HEK293 (cell line): ENCODE measurements around the gene LRRC37A3.

Experiments
- CTCF ChIA-PET: fragments of 350-600 bp; formaldehyde crosslinking; extraction: SDS; loops from one replicate; lab custom pipeline; 2021; ENCODE audit warnings: antibody characterized with exemption; lab: Yijun Ruan, JAX
- POLR2A ChIA-PET: fragments of 300-600 bp; formaldehyde crosslinking; extraction: SDS; loops from one replicate; lab custom pipeline; 2020; ENCODE audit warnings: antibody characterized with exemption, inconsistent platforms; lab: Yijun Ruan, JAX
- H3K27ac ChIP-seq: fragments of 200-500 bp; sonication (Bioruptor generic); 2 replicates; pipeline ENCODE4 v1.5.1; 2014; ENCODE audit warnings: low read depth, low read length, control low read depth, inconsistent platforms; ENCODE audit errors: extremely low read depth
- H3K36me3 ChIP-seq, 2 experiments: fragments of 200-500 bp in 1 of 2; sonication (Bioruptor generic) in 1 of 2; 1 replicate in 1 of 2; 2 replicates in 1 of 2; pipeline ENCODE4 v1.5.1; 2014 to 2017; ENCODE audit warnings: inconsistent platforms in 2 of 2, low read length in 2 of 2; ENCODE audit not compliant: control insufficient read depth in 2 of 2, insufficient read depth in 1 of 2
- H3K4me1 ChIP-seq: fragments of 200-500 bp; sonication (Bioruptor generic); 2 replicates; pipeline ENCODE4 v1.5.1; 2014; ENCODE audit warnings: mild to moderate bottlenecking, low read length, inconsistent platforms; ENCODE audit not compliant: control insufficient read depth, insufficient read depth
- H3K4me3 ChIP-seq: 2 replicates; pipeline ENCODE4 v1.5.1; 2011; ENCODE audit warnings: low read depth, mild to moderate bottlenecking, control low read depth, low read length, moderate library complexity
- H3K9me3 ChIP-seq: fragments of 200-500 bp; sonication (Bioruptor generic); 2 replicates; pipeline ENCODE4 v1.5.1; 2014; ENCODE audit warnings: low read depth, low read length, inconsistent platforms; ENCODE audit not compliant: control insufficient read depth, insufficient read depth
- EGR2 ChIP-seq: fragments of 450-650 bp; formaldehyde crosslinking; IDR thresholded peaks from 2 replicates; pipeline ENCODE4 v1.5.1; 2016; ENCODE audit warnings: low read depth, missing biosample characterization, missing genetic modification characterization
- KLF7 ChIP-seq: fragments of 450-650 bp; formaldehyde crosslinking; IDR thresholded peaks from 2 replicates; pipeline ENCODE4 v1.5.1; 2016; ENCODE audit warnings: missing biosample characterization, missing genetic modification characterization, borderline replicate concordance
- MYNN ChIP-seq: fragments of 450-650 bp; formaldehyde crosslinking; IDR thresholded peaks from 2 replicates; pipeline ENCODE4 v1.5.1; 2016; ENCODE audit warnings: missing biosample characterization, missing genetic modification characterization, borderline replicate concordance
- PRDM1 ChIP-seq: fragments of 450-650 bp; formaldehyde crosslinking; IDR thresholded peaks from 2 replicates; pipeline ENCODE4; 2016; ENCODE audit warnings: missing biosample characterization, missing genetic modification characterization
- ZBTB1 ChIP-seq: fragments of 450-650 bp; formaldehyde crosslinking; IDR thresholded peaks from 2 replicates; pipeline ENCODE4 v1.5.1; 2016; ENCODE audit warnings: missing biosample characterization, missing genetic modification characterization
- ZEB2 ChIP-seq: fragments of 450-650 bp; formaldehyde crosslinking; IDR thresholded peaks from 2 replicates; pipeline ENCODE4 v1.5.1; 2016; ENCODE audit warnings: missing biosample characterization, missing genetic modification characterization
- ZFHX2 ChIP-seq: fragments of 450-650 bp; formaldehyde crosslinking; conservative IDR thresholded peaks from 2 replicates; pipeline ENCODE4 v1.5.1; 2016; ENCODE audit warnings: missing biosample characterization, missing genetic modification characterization
- ZFP41 ChIP-seq: fragments of 450-650 bp; formaldehyde crosslinking; IDR thresholded peaks from 2 replicates; pipeline ENCODE4 v1.5.1; 2016; ENCODE audit warnings: missing biosample characterization, missing genetic modification characterization, borderline replicate concordance
- ZNF202 ChIP-seq: fragments of 450-650 bp; formaldehyde crosslinking; IDR thresholded peaks from 2 replicates; pipeline ENCODE4 v1.5.1; 2016; ENCODE audit warnings: missing biosample characterization, missing genetic modification characterization, borderline replicate concordance
- ZNF266 ChIP-seq: fragments of 450-650 bp; formaldehyde crosslinking; IDR thresholded peaks from 2 replicates; pipeline ENCODE4 v1.5.1; 2016; ENCODE audit warnings: missing biosample characterization, missing genetic modification characterization, low read depth
- ZNF302 ChIP-seq: fragments of 450-650 bp; formaldehyde crosslinking; IDR thresholded peaks from 2 replicates; pipeline ENCODE4 v1.5.1; 2016; ENCODE audit warnings: missing biosample characterization, missing genetic modification characterization, low read depth
- ZNF473 ChIP-seq: fragments of 450-650 bp; formaldehyde crosslinking; IDR thresholded peaks from 2 replicates; pipeline ENCODE4 v1.5.1; 2017; ENCODE audit warnings: missing biosample characterization, missing genetic modification characterization
- ZNF48 ChIP-seq: fragments of 450-650 bp; formaldehyde crosslinking; IDR thresholded peaks from 2 replicates; pipeline ENCODE4 v1.5.1; 2016; ENCODE audit warnings: missing biosample characterization, missing genetic modification characterization
- ZNF571 ChIP-seq: fragments of 450-650 bp; formaldehyde crosslinking; IDR thresholded peaks from 2 replicates; pipeline ENCODE4 v1.5.0; 2017; ENCODE audit warnings: missing biosample characterization, missing genetic modification characterization
- ZNF585B ChIP-seq: fragments of 450-650 bp; formaldehyde crosslinking; IDR thresholded peaks from 2 replicates; pipeline ENCODE4 v1.5.1; 2016; ENCODE audit warnings: missing biosample characterization, missing genetic modification characterization
- ZNF658 ChIP-seq: fragments of 450-650 bp; formaldehyde crosslinking; IDR thresholded peaks from 2 replicates; pipeline ENCODE4; 2016; ENCODE audit warnings: missing biosample characterization, missing genetic modification characterization
- ZNF670 ChIP-seq: fragments of 450-650 bp; formaldehyde crosslinking; IDR thresholded peaks from 2 replicates; pipeline ENCODE4 v1.5.1; 2016; ENCODE audit warnings: missing biosample characterization, missing genetic modification characterization, low read depth
- ZNF768 ChIP-seq: fragments of 450-650 bp; formaldehyde crosslinking; IDR thresholded peaks from 2 replicates; pipeline ENCODE4 v1.5.1; 2018; ENCODE audit warnings: missing biosample characterization, mild to moderate bottlenecking, missing genetic modification characterization
- ZNF830 ChIP-seq: fragments of 450-650 bp; IDR thresholded peaks from 2 replicates; pipeline ENCODE4 v1.5.0; 2018; ENCODE audit warnings: missing biosample characterization, missing genetic modification characterization, low read depth, mild to moderate bottlenecking, moderate library complexity
- ZNF837 ChIP-seq: fragments of 450-650 bp; formaldehyde crosslinking; IDR thresholded peaks from 2 replicates; pipeline ENCODE4 v1.5.1; 2016; ENCODE audit warnings: missing biosample characterization, missing genetic modification characterization
- ZSCAN4 ChIP-seq: fragments of 450-650 bp; formaldehyde crosslinking; IDR thresholded peaks from 2 replicates; pipeline ENCODE4 v1.5.1; 2017; ENCODE audit warnings: missing biosample characterization, missing genetic modification characterization
- ZXDB ChIP-seq: fragments of 450-650 bp; formaldehyde crosslinking; IDR thresholded peaks from 2 replicates; pipeline ENCODE4 v1.5.1; 2016; ENCODE audit warnings: missing biosample characterization, missing genetic modification characterization
- TF ChIP-seq, protein P1 (sequence below): fragments of 450-650 bp; formaldehyde crosslinking; IDR thresholded peaks from 2 replicates; pipeline ENCODE4 v1.5.1; 2017; ENCODE audit warnings: missing biosample characterization, missing genetic modification characterization
- TF ChIP-seq, protein P2 (sequence below): fragments of 450-650 bp; formaldehyde crosslinking; IDR thresholded peaks from 2 replicates; pipeline ENCODE4 v1.5.1; 2016; ENCODE audit warnings: missing biosample characterization, missing genetic modification characterization
- TF ChIP-seq, protein P3 (sequence below): fragments of 450-650 bp; formaldehyde crosslinking; IDR thresholded peaks from 2 replicates; pipeline ENCODE4 v1.5.1; 2016; ENCODE audit warnings: missing biosample characterization, missing genetic modification characterization

The LRRC37A3 gene

GRCh38 chr17:64941761-64942160 is 22.5 kb upstream of the LRRC37A3 start:
- ChIA-PET POLR2A (no interaction called here), CTCF (interaction anchor here (0.5 to 1.9 kb wide), 4 partner anchors 20 to 660 kb away, joined by 3 to 5 read pairs (median 4); no protein-coding TSS in a partner anchor)
- no peak for TF ChIP-seq ZNF571 (tag by site-specific recombination)
- no peak for TF ChIP-seq ZNF48 (tag by site-specific recombination)
- TF ChIP-seq, protein P1, sequence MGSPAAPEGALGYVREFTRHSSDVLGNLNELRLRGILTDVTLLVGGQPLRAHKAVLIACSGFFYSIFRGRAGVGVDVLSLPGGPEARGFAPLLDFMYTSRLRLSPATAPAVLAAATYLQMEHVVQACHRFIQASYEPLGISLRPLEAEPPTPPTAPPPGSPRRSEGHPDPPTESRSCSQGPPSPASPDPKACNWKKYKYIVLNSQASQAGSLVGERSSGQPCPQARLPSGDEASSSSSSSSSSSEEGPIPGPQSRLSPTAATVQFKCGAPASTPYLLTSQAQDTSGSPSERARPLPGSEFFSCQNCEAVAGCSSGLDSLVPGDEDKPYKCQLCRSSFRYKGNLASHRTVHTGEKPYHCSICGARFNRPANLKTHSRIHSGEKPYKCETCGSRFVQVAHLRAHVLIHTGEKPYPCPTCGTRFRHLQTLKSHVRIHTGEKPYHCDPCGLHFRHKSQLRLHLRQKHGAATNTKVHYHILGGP (tag by site-specific recombination): no peak
- TF ChIP-seq ZBTB1 (tag by site-specific recombination): no peak
- Histone ChIP-seq H3K27ac (no peak overlapping the region), H3K9me3 (no peaks in the 10 kb centered on the region), H3K36me3 (peaks cover 0 to 4% of the 10 kb centered on the region in 2 experiments; a peak in 2 of 3 replicates), H3K4me1 (no peaks in the 10 kb centered on the region; the same call in 1 of the 2 replicates), H3K4me3 (no peak overlapping the region)

- H3K27ac ChIP-seq: no peak overlapping the region
- peaks cover 0 to 8% of the 10 kb centered on the region in 2 experiments; a peak in 2 of 3 replicates for H3K36me3 ChIP-seq
- no peaks in the 10 kb centered on the region for H3K9me3 ChIP-seq
- H3K4me3 ChIP-seq: no peak overlapping the region
- POLR2A ChIA-PET: no interaction called here
- no peaks in the 10 kb centered on the region; the same call in 1 of the 2 replicates for H3K4me1 ChIP-seq
- CTCF ChIA-PET: interaction anchor here (0.7 to 1.9 kb wide), 2 partner anchors 21 to 156 kb away, joined by 3 to 5 read pairs; no protein-coding TSS in a partner anchor
- TF ChIP-seq ZNF670 (no peak), ZFHX2 (tag by site-specific recombination) (peak; percentile 95), MYNN (tag by site-specific recombination) (no peak), ZNF266 (tag by site-specific recombination) (no peak), ZNF473 (no peak), ZEB2 (no peak), EGR2 (tag by site-specific recombination) (peak; percentile 98), KLF7 (tag by site-specific recombination) (no peak), ZFP41 (no peak)
- TF ChIP-seq, all 188 proteins: peak for 2
These were observed 21.8 kb upstream of the LRRC37A3 start for GRCh38 chr17:64941045-64941444.

DNA sequence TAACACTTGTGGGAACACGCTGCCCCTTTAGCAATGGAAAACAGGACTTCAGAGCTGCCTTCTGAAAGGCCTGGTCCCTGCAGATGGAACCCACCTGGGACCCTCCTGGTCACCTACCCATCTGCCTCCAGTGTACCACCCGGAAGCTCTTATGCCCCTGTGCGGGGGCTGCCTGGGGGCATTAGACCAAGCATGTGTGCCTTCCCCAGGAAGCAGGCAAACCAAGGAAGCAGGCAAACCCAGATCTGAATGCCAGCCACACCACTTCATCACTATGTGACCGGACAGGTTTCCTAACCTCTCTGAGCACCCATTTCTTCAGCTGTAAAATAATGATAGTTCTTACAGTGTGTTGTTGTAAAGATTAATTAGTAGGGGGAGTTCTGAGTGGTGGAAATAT is 20.8 kb upstream of the LRRC37A3 start:
- Histone ChIP-seq H3K27ac (no peak overlapping the region), H3K4me1 (no peaks in the 10 kb centered on the region; the same call in 1 of the 2 replicates), H3K36me3 (peaks cover 0 to 9% of the 10 kb centered on the region in 2 experiments; a peak in 2 of 3 replicates), H3K9me3 (no peaks in the 10 kb centered on the region), H3K4me3 (no peak overlapping the region)
- ChIA-PET CTCF (interaction anchor here (0.7 to 1.0 kb wide), 3 partner anchors 17 to 441 kb away, joined by 3 to 6 read pairs (median 5); no protein-coding TSS in a partner anchor), POLR2A (no interaction called here)
- TF ChIP-seq, protein P2, sequence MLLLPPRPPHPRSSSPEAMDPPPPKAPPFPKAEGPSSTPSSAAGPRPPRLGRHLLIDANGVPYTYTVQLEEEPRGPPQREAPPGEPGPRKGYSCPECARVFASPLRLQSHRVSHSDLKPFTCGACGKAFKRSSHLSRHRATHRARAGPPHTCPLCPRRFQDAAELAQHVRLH (tag by site-specific recombination): no peak
- no peak for TF ChIP-seq ZNF768 (tag by site-specific recombination)
- TF ChIP-seq, protein P3, sequence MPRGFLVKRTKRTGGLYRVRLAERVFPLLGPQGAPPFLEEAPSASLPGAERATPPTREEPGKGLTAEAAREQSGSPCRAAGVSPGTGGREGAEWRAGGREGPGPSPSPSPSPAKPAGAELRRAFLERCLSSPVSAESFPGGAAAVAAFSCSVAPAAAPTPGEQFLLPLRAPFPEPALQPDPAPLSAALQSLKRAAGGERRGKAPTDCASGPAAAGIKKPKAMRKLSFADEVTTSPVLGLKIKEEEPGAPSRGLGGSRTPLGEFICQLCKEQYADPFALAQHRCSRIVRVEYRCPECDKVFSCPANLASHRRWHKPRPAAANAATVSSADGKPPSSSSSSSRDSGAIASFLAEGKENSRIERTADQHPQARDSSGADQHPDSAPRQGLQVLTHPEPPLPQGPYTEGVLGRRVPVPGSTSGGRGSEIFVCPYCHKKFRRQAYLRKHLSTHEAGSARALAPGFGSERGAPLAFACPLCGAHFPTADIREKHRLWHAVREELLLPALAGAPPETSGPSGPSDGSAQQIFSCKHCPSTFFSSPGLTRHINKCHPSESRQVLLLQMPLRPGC: no peak
- TF ChIP-seq ZNF585B (tag by site-specific recombination): no peak
- TF ChIP-seq ZXDB: no peak
- no peak for TF ChIP-seq ZNF830 (tag by site-specific recombination)
- TF ChIP-seq ZNF202: no peak
- no peak for TF ChIP-seq ZNF658 (tag by site-specific recombination)
- TF ChIP-seq ZSCAN4 (tag by site-specific recombination): no peak
- no peak for TF ChIP-seq ZNF837 (tag by site-specific recombination)
- TF ChIP-seq PRDM1 (tag by site-specific recombination): no peak
- TF ChIP-seq ZNF302 (tag by site-specific recombination): no peak
- TF ChIP-seq KLF7 (tag by site-specific recombination): no peak
